ENCODE data around the gene FAM193A.

- TF ChIP-seq CTCF (conservative IDR thresholded peaks at IDR 0.05; ENCODE audit: low read depth, low read length) (no peak), EZH2 (IDR thresholded peaks at IDR 0.05; ENCODE audit: low read length, unreplicated experiment) (no peak), EZH2phosphoT487 (IDR thresholded peaks at IDR 0.05; ENCODE audit: borderline replicate concordance, low read length) (no peak)
Measured at GRCh38 chr4:2722033-2722432, 185.6 kb downstream of the FAM193A start.
